ENCODE measurements around the gene FAT1.
A peak's percentile ranks its signal among the peaks of the same experiment; 100 is the strongest.
"Not testable (repeated sequence)": the region's sequence is repeated elsewhere in the genome, so short reads cannot be mapped to it uniquely, and the experiment has no call there.

FAT1 gene

GRCh38 chr4:186723292-186724057 is at the start of gene FAT1:
Gene FAT1 (minus strand): TSS chr4:186723856. CDS start chr4:186709827, 14,029 bp downstream.
- DNase-seq: peak; percentile 20 to 78

- no peak for DNase-seq
These were observed 49.4 kb upstream of the FAT1 start for GRCh38 chr4:186772936-186773487.

DNA sequence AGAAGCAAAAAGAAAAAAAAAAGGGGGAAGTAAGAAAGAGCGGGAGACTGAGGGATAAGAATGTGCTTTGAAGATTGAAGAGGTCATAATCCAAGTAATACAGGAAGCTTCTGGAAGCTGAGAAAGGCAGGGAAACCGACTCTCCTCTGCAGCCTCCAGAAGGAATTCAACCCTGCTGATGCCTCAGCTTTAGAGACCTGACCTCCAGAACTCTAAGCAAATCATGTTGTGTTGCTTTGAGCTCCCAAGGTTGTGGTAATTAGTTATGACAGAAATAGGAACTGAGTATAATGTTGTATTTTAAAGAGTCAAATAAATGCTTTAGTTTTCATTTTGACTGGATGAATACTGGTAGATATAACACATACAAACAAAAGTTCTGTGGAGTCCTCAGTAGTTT is 48.0 kb upstream of the FAT1 start:
- DNase-seq: no peak

- no peak for DNase-seq
These were observed 47.0 kb upstream of the FAT1 start for GRCh38 chr4:186770481-186771175.

- DNase-seq: no peak
These were observed 44.1 kb upstream of the FAT1 start for GRCh38 chr4:186767794-186768193.

DNA sequence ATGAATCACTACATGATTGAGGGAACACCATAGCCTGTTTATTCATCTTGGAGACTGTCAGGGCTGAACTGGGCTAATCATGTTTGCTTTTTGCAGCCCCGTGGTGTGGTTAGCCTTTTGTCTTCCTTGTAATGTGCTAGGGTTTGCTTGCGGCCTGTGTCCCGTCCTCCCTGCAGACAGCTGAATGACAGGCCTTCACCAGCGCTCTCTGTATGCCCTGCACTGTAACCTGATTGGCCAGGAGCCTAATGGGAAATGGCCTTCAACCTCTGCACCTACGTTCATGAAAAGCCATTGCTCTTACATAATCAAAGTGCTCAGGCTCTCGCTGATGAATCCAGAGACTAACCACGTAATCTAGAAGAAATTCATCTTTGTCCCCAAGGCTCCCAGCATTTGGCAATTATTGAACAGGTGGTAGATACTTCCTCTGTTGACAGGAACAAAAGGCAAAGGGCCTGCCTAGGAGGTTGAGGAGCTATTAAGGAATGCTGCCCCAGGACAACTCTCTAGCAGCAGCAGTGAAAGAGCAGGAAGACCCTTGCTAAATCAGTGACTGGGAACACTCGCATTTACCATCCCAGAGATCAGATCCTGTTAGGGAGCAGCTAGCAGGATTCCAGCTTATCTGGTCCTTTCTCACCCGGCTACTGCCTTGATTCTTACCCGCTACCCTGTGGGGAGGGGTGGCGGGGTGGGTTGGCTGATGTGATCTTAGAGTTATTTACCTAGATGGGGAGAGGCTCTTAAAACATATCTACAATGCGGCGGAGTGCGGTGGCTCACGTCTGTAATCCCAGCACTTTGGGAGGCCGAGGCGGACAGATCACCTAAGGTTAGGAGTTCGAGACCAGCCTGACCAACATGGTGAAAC is 42.3 kb upstream of the FAT1 start:
- DNase-seq: no peak

- DNase-seq: no peak
These were observed 41.5 kb upstream of the FAT1 start for GRCh38 chr4:186765138-186765537.

DNA sequence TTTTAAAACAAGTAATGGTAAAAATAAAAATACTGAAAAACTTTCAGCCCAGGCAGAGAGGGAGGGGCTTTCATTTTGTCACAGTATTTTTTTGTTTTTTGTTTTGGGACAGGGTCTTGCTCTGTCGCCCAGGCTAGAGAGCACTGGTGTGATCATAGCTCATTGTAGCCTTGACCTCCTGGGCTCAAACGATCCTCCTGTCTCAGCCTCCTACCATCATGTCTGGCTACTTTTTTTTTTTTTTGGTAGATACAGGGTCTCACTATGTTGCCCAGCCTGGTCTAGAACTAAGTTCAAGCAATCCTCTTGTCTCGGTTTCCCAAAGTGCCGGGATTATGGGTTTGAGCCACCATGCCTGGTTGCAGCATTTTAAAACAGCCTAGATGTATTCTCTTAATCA is 40.8 kb upstream of the FAT1 start:
- no peak for DNase-seq

GRCh38 chr4:186762865-186763264 is 39.2 kb upstream of the FAT1 start:
- DNase-seq: no peak

GRCh38 chr4:186762361-186762760 is 38.7 kb upstream of the FAT1 start:
- no peak for DNase-seq

- not testable (repeated sequence) for DNase-seq
These were observed 38.3 kb upstream of the FAT1 start for GRCh38 chr4:186761956-186762355.

- no peak for DNase-seq
These were observed 37.7 kb upstream of the FAT1 start for GRCh38 chr4:186761393-186761792.

DNA sequence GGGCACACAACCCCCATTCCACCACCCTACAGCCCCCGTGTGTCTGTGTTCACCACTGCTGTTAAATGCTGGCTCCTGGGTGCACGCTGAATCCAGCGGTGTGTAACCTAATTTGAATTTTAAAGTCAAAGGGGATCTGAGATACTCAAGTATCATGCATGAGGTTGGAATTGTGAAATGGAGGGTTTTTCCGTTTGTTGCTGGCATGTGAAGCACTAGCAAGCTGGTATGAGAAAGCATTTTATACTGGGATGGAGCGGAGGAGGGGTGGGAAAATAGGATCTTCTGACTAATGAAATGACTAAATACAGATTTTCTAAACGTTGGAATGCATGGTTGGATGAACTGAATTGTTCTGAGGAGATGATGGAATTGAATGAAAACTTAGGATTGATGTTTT is 36.9 kb upstream of the FAT1 start:
- DNase-seq: peak; percentile 5 to 34

GRCh38 chr4:186759990-186760389 is 36.3 kb upstream of the FAT1 start:
- DNase-seq: no peak

DNA sequence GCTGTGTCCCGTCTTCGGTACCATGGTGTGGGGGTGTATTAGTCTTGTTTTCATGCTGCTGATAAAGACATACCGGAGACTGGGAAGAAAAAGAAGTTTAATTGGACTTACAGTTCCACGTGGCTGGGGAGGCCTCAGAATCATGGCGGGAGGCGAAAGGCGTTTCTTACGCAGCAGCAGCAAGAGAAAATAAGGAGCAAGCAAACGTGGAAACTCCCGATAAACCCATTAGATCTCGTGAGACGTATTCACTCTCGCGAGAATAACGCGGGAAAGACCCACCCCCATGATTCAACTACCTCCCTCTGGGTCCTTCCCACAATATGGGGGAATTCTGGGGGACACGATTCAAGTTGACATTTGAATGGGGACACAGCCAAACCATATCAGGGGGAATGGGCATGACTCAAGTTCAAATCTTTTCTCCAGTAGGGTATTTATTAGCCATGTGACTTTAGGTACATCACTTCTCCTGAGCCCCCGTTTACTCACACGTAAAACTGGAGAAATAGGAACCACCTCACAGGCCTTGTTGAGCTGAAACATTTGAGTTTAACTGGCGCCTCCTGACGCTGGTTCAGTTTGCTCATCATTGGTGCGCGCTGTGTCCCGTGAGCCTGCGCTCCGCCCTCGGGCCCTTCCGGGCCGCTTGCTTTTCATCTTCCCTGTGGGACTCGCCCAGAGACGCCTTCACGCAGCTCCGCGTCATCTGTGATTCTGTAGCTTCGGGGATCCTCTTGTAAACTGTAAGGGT is 35.5 kb upstream of the FAT1 start:
- no peak for DNase-seq

- DNase-seq: no peak
These were observed 34.2 kb upstream of the FAT1 start for GRCh38 chr4:186757696-186758355.

DNA sequence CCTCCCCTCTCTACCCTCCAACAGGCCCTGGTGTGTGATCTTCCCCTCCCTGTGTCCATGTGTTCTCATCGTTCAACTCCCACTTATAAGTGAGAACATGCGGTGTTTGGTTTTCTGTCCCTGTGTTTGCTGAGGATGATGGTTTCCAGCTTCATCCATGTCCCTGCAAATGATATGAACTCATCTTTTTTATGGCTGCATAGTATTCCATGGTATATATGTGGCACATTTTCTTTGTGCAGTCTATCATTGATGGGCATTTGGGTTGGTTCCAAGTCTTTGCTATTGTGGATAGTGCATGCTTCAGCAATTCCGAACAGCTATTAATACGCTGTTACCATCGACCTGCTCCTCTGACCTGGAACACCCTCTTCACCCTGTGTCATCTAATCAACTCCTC is 32.9 kb upstream of the FAT1 start:
- DNase-seq: not testable (repeated sequence)

- no peak for DNase-seq
These were observed 32.2 kb upstream of the FAT1 start for GRCh38 chr4:186755550-186756519.

DNA sequence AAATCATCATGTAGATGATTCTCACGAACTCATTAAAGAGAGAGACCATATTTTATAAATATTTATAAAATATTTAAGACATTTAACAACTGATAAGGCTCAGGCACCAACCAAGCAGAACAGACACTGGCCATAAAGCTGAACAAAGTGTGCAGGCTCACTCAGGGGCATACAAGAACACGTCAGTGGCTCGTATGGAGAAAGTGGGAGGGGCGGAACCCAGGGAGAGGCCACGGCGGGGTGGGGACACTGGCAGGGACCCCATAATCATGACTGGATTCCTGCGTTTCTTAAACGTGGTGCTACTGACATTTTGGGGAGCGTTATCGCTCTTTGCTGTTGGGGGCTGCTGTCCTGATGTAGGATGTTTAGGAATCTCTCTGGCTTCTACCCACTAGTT is 31.3 kb upstream of the FAT1 start:
- no peak for DNase-seq

DNA sequence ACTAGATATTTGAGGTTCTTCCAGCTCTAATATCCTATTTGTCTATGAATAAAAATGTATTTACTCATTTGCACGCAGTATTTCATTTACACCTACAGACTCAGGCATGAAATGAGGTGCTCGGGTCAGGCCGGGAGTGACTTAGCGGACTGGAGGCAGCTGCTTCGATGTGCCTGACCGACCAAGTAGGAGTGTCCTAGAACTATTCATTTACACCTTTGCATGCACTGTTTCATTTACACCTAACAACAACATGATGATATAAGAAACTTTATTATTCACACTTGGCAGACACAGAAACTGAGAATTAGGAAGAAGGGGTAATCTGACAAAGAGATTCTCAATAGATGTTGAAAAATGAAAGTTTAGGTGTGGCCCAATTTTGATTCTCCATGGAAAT is 28.7 kb upstream of the FAT1 start:
- DNase-seq: no peak
